GM21528 (cell line): ENCODE results near the gene IL16.

ENCODE experiments used
- ATAC-seq: cut with Tn5 transposase; IDR thresholded peaks from one replicate; pipeline ENCODE4 v1.9.1; 2021; ENCODE audit warnings: mild to moderate bottlenecking, moderate library complexity; ENCODE audit not compliant: unreplicated experiment, low FRiP score

Gene IL16

GRCh38 chr15:81174125-81174791 is 22.4 kb upstream of the IL16 start:
- ATAC-seq, result no peak

- no peak for ATAC-seq
These were observed 21.8 kb upstream of the IL16 start for GRCh38 chr15:81174792-81175327.

GRCh38 chr15:81175496-81175895 is 21.2 kb upstream of the IL16 start:
- no peak for ATAC-seq

GRCh38 chr15:81176291-81176893 is 20.3 kb upstream of the IL16 start:
- ATAC-seq, result no peak

GRCh38 chr15:81178365-81178764 is 18.3 kb upstream of the IL16 start:
- ATAC-seq, result no peak

- no peak for ATAC-seq
These were observed 15.5 kb upstream of the IL16 start for GRCh38 chr15:81181220-81181619.

GRCh38 chr15:81182031-81182755 is 14.5 kb upstream of the IL16 start:
- ATAC-seq, result no peak

GRCh38 chr15:81182756-81183438 is 13.8 kb upstream of the IL16 start:
- ATAC-seq, result no peak

GRCh38 chr15:81183439-81183775 is 13.3 kb upstream of the IL16 start:
- ATAC-seq, result no peak

- no peak for ATAC-seq
These were observed 12.5 kb upstream of the IL16 start for GRCh38 chr15:81184188-81184587.

GRCh38 chr15:81185631-81186295 is 10.9 kb upstream of the IL16 start:
- no peak for ATAC-seq

- ATAC-seq, result no peak
These were observed 8.3 kb upstream of the IL16 start for GRCh38 chr15:81188354-81188753.

GRCh38 chr15:81189583-81190283 is 6.9 kb upstream of the IL16 start:
- no peak for ATAC-seq

GRCh38 chr15:81190922-81191507 is 5.7 kb upstream of the IL16 start:
- ATAC-seq, result no peak

GRCh38 chr15:81191701-81192100 is 5.0 kb upstream of the IL16 start:
- no peak for ATAC-seq

- ATAC-seq, result no peak
These were observed 2.0 kb upstream of the IL16 start for GRCh38 chr15:81194723-81195122.

- no peak for ATAC-seq
These were observed 1.3 kb upstream of the IL16 start for GRCh38 chr15:81195339-81195864.

GRCh38 chr15:81197255-81197630 is 564 bp downstream of the IL16 start:
- ATAC-seq, result no peak

- ATAC-seq, result no peak
These were observed 1.1 kb downstream of the IL16 start for GRCh38 chr15:81197688-81198281.
